ENCODE results near the gene LIMS2.

LIMS2 gene

GRCh38 chr2:127654084-127654837 is 21.1 kb downstream of the LIMS2 start:
- no peak for TF ChIP-seq GATA2 (IDR thresholded peaks at IDR 0.05; ENCODE audit: low read depth, low read length)

- TF ChIP-seq GATA2 (IDR thresholded peaks at IDR 0.05; ENCODE audit: low read depth, low read length): no peak
- no peak for TF ChIP-seq GATA3 (IDR thresholded peaks at IDR 0.05; ENCODE audit: low read depth, low read length)
Measured at GRCh38 chr2:127653421-127654083, 21.8 kb downstream of the LIMS2 start.

GRCh38 chr2:127652786-127653357 is 22.5 kb downstream of the LIMS2 start:
- no peak for TF ChIP-seq GATA3 (IDR thresholded peaks at IDR 0.05; ENCODE audit: low read depth, low read length)
- TF ChIP-seq GATA2 (IDR thresholded peaks at IDR 0.05; ENCODE audit: low read depth, low read length): no peak

- no peak for TF ChIP-seq GATA2 (IDR thresholded peaks at IDR 0.05; ENCODE audit: low read depth, low read length)
- TF ChIP-seq GATA3 (IDR thresholded peaks at IDR 0.05; ENCODE audit: low read depth, low read length): no peak
Measured at GRCh38 chr2:127651971-127652550, 23.3 kb downstream of the LIMS2 start.

- TF ChIP-seq GATA3 (IDR thresholded peaks at IDR 0.05; ENCODE audit: low read depth, low read length) (no peak), GATA2 (IDR thresholded peaks at IDR 0.05; ENCODE audit: low read depth, low read length) (no peak)
Measured at GRCh38 chr2:127651381-127651809, 23.9 kb downstream of the LIMS2 start.

GRCh38 chr2:127650785-127651380 is 24.4 kb downstream of the LIMS2 start:
- TF ChIP-seq GATA3 (IDR thresholded peaks at IDR 0.05; ENCODE audit: low read depth, low read length) (no peak), GATA2 (IDR thresholded peaks at IDR 0.05; ENCODE audit: low read depth, low read length) (no peak)

GRCh38 chr2:127650041-127650784 is 25.1 kb downstream of the LIMS2 start:
- TF ChIP-seq GATA2 (IDR thresholded peaks at IDR 0.05; ENCODE audit: low read depth, low read length) (no peak), GATA3 (IDR thresholded peaks at IDR 0.05; ENCODE audit: low read depth, low read length) (no peak)

GRCh38 chr2:127649684-127650040 is 25.7 kb downstream of the LIMS2 start:
- TF ChIP-seq GATA2 (IDR thresholded peaks at IDR 0.05; ENCODE audit: low read depth, low read length): no peak
- TF ChIP-seq GATA3 (IDR thresholded peaks at IDR 0.05; ENCODE audit: low read depth, low read length): no peak

GRCh38 chr2:127649100-127649611 is 26.2 kb downstream of the LIMS2 start:
- TF ChIP-seq GATA3 (IDR thresholded peaks at IDR 0.05; ENCODE audit: low read depth, low read length): no peak
- TF ChIP-seq GATA2 (IDR thresholded peaks at IDR 0.05; ENCODE audit: low read depth, low read length): no peak

- no peak for TF ChIP-seq GATA3 (IDR thresholded peaks at IDR 0.05; ENCODE audit: low read depth, low read length)
- no peak for TF ChIP-seq GATA2 (IDR thresholded peaks at IDR 0.05; ENCODE audit: low read depth, low read length)
Measured at GRCh38 chr2:127648321-127648720, 27.0 kb downstream of the LIMS2 start.

- TF ChIP-seq GATA2 (IDR thresholded peaks at IDR 0.05; ENCODE audit: low read depth, low read length) (no peak), GATA3 (IDR thresholded peaks at IDR 0.05; ENCODE audit: low read depth, low read length) (no peak)
Measured at GRCh38 chr2:127647242-127648190, 27.8 kb downstream of the LIMS2 start.

GRCh38 chr2:127646487-127647241 is 28.7 kb downstream of the LIMS2 start:
- TF ChIP-seq GATA3 (IDR thresholded peaks at IDR 0.05; ENCODE audit: low read depth, low read length): no peak
- TF ChIP-seq GATA2 (IDR thresholded peaks at IDR 0.05; ENCODE audit: low read depth, low read length): no peak

All from SH-SY5Y (cell line).